Activated CD8-positive, alpha-beta memory T cell treated with anti-CD3 and anti-CD28 coated beads, Interleukin-2, amount 50 U/mL, for 24 hours (primary cell): ENCODE measurements around the gene ADGRV1.
"Not testable (repeated sequence)": the region's sequence is repeated elsewhere in the genome, so short reads cannot be mapped to it uniquely, and the experiment has no call there.

Experiments
- DNase-seq: peaks from one replicate; pipeline ENCODE4 v3.0.0-alpha.2; 2020; ENCODE audit errors: extremely low read depth

The ADGRV1 gene

GRCh38 chr5:90549729-90550275, 8.8 kb upstream of the ADGRV1 start:
- no peak for DNase-seq

- DNase-seq: no peak
Measured at GRCh38 chr5:90550963-90551362, 7.6 kb upstream of the ADGRV1 start.

- DNase-seq: no peak
Measured at GRCh38 chr5:90551376-90551775, 7.2 kb upstream of the ADGRV1 start.

GRCh38 chr5:90553711-90554110, 4.9 kb upstream of the ADGRV1 start:
- no peak for DNase-seq

- no peak for DNase-seq
Measured at GRCh38 chr5:90554358-90555006, 4.1 kb upstream of the ADGRV1 start.

- DNase-seq: no peak
Measured at GRCh38 chr5:90555666-90556065, 2.9 kb upstream of the ADGRV1 start.

- DNase-seq: no peak
Measured at GRCh38 chr5:90557391-90557790, 1.2 kb upstream of the ADGRV1 start.

- no peak for DNase-seq
Measured at GRCh38 chr5:90557871-90558270, 726 bp upstream of the ADGRV1 start.

- DNase-seq: no peak
Measured at GRCh38 chr5:90560771-90561170, 2.2 kb downstream of the ADGRV1 start.

- no peak for DNase-seq
Measured at GRCh38 chr5:90561766-90562165, 3.2 kb downstream of the ADGRV1 start.

- DNase-seq: no peak
Measured at GRCh38 chr5:90562341-90562740, 3.7 kb downstream of the ADGRV1 start.

- no peak for DNase-seq
Measured at GRCh38 chr5:90563108-90563507, 4.5 kb downstream of the ADGRV1 start.

- no peak for DNase-seq
Measured at GRCh38 chr5:90565491-90565890, 6.9 kb downstream of the ADGRV1 start.

GRCh38 chr5:90569084-90569483, 10.5 kb downstream of the ADGRV1 start:
- DNase-seq: no peak

GRCh38 chr5:90570034-90570433, 11.4 kb downstream of the ADGRV1 start:
- DNase-seq: no peak

GRCh38 chr5:90571147-90571773, 12.7 kb downstream of the ADGRV1 start:
- DNase-seq: no peak

GRCh38 chr5:90575712-90576111, 17.1 kb downstream of the ADGRV1 start:
- DNase-seq: no peak

- DNase-seq: not testable (repeated sequence)
Measured at GRCh38 chr5:90576566-90576965, 18.0 kb downstream of the ADGRV1 start.

- DNase-seq: not testable (repeated sequence)
Measured at GRCh38 chr5:90579905-90580304, 21.3 kb downstream of the ADGRV1 start.

- DNase-seq: no peak
Measured at GRCh38 chr5:90581956-90582355, 23.4 kb downstream of the ADGRV1 start.

- no peak for DNase-seq
Measured at GRCh38 chr5:90585337-90585986, 26.9 kb downstream of the ADGRV1 start.

- no peak for DNase-seq
Measured at GRCh38 chr5:90586469-90586868, 27.9 kb downstream of the ADGRV1 start.

GRCh38 chr5:90590170-90590569, 31.6 kb downstream of the ADGRV1 start:
- DNase-seq: no peak
